HG03571 (cell line): ENCODE results near the gene IL34.

ENCODE experiments used
- ATAC-seq: cut with Tn5 transposase; IDR thresholded peaks from one replicate; pipeline ENCODE4 v1.9.1; 2021; ENCODE audit not compliant: unreplicated experiment

IL34 gene

GRCh38 chr16:70676675-70677498, 30.5 kb downstream of the IL34 start:
- no peak for ATAC-seq

GRCh38 chr16:70677499-70678120, 31.3 kb downstream of the IL34 start:
- no peak for ATAC-seq

- ATAC-seq = no peak
Observed at GRCh38 chr16:70678121-70678897, 31.9 kb downstream of the IL34 start.

GRCh38 chr16:70678898-70679670, 32.7 kb downstream of the IL34 start:
- no peak for ATAC-seq

- no peak for ATAC-seq
Observed at GRCh38 chr16:70679671-70680494, 33.5 kb downstream of the IL34 start.

GRCh38 chr16:70680495-70681381, 34.4 kb downstream of the IL34 start:
- no peak for ATAC-seq

- no peak for ATAC-seq
Observed at GRCh38 chr16:70681382-70682238, 35.3 kb downstream of the IL34 start.

GRCh38 chr16:70682239-70683145, 36.1 kb downstream of the IL34 start:
- ATAC-seq = no peak

GRCh38 chr16:70683146-70683944, 37.0 kb downstream of the IL34 start:
- ATAC-seq = no peak

- ATAC-seq = no peak
Observed at GRCh38 chr16:70684146-70685060, 38.0 kb downstream of the IL34 start.

- no peak for ATAC-seq
Observed at GRCh38 chr16:70685061-70685937, 38.9 kb downstream of the IL34 start.

- ATAC-seq = no peak
Observed at GRCh38 chr16:70685938-70686375, 39.6 kb downstream of the IL34 start, which contains the start of gene MTSS2. MTSS2 (minus strand) TSS chr16:70686053; CDS start chr16:70685791, 262 bp downstream.

GRCh38 chr16:70686376-70687101, 40.2 kb downstream of the IL34 start:
- ATAC-seq = no peak
